Cardiac fibroblast (primary cell): ENCODE measurements around the gene LRIG1.

Source experiments
- DNase-seq, 2 donors: peaks; one replicate each; pipeline versions ENCODE4 v3.0.0 to v3.0.0-alpha.2; 2010; ENCODE audit warnings: low read depth in 2 of 2
- H3K4me3 ChIP-seq, 2 donors: replicated peaks in 1 of 2; 1 replicate in 1 of 2; 2 replicates in 1 of 2; pipeline ENCODE4 v1.5.1; 2011; ENCODE audit warnings: low read depth in 2 of 2, low read length in 2 of 2, mild to moderate bottlenecking in 2 of 2, moderate library complexity in 1 of 2
- CTCF ChIP-seq: IDR thresholded peaks from one replicate; pipeline ENCODE4 v1.5.1; 2011; ENCODE audit warnings: low read depth, mild to moderate bottlenecking, low read length, inconsistent platforms

LRIG1 gene

GRCh38 chr3:66336333-66336766, 164.5 kb downstream of the LRIG1 start:
- no peak for TF ChIP-seq CTCF
- peak; percentile 56 to 57 for DNase-seq
- no peak overlapping the region for H3K4me3 ChIP-seq

GRCh38 chr3:66335671-66336070, 165.2 kb downstream of the LRIG1 start:
- DNase-seq: no peak
- H3K4me3 ChIP-seq: no peak overlapping the region
- no peak for TF ChIP-seq CTCF
